Neural progenitor cell (in vitro differentiated cells): ENCODE results near the gene CD37.
"Not testable (repeated sequence)": the region's sequence is repeated elsewhere in the genome, so short reads cannot be mapped to it uniquely, and the experiment has no call there.

Experiments used
- EZH2 ChIP-seq: fragments of 200-600 bp; sonication (generic); IDR thresholded peaks from 2 replicates; pipeline ENCODE4 v1.6.1; 2017; ENCODE audit warnings: antibody characterized with exemption, mild to moderate bottlenecking, moderate library complexity
- EZH2phosphoT487 ChIP-seq: fragments of 200-600 bp; sonication (generic); IDR thresholded peaks from 2 replicates; pipeline ENCODE4 v1.6.1; 2017; ENCODE audit warnings: antibody characterized with exemption

DNA sequence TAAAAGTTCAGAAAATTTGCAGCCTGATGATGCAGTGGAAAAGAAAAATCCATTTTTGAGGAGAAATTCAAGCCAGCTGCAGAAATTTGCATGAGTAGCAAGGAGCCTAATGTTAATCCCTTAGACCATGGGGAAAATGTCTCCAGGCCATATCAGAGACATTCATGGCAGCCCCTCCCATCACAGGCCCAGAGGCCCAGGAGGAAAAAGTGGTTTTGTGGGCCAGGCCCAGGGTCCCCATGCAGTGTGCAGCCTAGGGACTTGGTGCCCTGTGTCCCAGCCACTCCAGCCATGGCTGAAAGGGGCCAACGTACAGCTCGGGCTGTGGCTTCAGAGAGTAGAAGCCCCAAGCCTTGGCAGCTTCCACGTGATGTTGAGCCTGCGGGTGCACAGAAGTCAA, 47.0 kb upstream of the CD37 start:
- not testable (repeated sequence) for TF ChIP-seq EZH2, EZH2phosphoT487
